Mammary microvascular endothelial cell (primary cell): ENCODE data around the gene CPPED1. TPM values are rescaled to one million over a fixed set of nuclear protein-coding genes. Genes with fewer than 3 reads are reported as not detected.

Experiments used
- total RNA-seq: library from RNA; depleted of rRNA; stranded (reverse); fragments of >200 nt; gene quantifications from 2 replicates; pipeline ENCODE4 v1.2.3, GENCODE V29; 2015

The CPPED1 gene
- 26.8 and 30.3 TPM in 2 replicates for total RNA-seq

GRCh38 chr16:12803203-12804093 is at the start of gene CPPED1:
Gene CPPED1 (minus strand): TSS chr16:12803887. CDS start chr16:12803776, 111 bp downstream.

Other genes with a start within 250 kb of the CPPED1 start
- not detected in 2 replicates for gene SHISA9, start 97.7 kb upstream of the CPPED1 start, total RNA-seq